Lung (tissue), 12 donors: ENCODE results near the gene BAG1. TPM values are rescaled to one million over a fixed set of nuclear protein-coding genes. Genes with fewer than 3 reads are reported as not detected.

Source experiments
- ATAC-seq: fragments of 200-7000 bp; cut with Tn5 transposase; one replicate; pipeline ENCODE4 v1.9.1; 2020; ENCODE audit warnings: moderate number of reproducible peaks; ENCODE audit not compliant: insufficient read depth, low FRiP score
- DNase-seq, 3 donors: peaks; one replicate each; pipeline ENCODE4 v3.0.0-alpha.2; 2013 to 2017
- H3K27ac ChIP-seq, 2 donors: one replicate each; pipeline ENCODE4 v1.5.1; 2013; ENCODE audit warnings: mild to moderate bottlenecking in 2 of 2, moderate library complexity in 2 of 2, control low read depth in 1 of 2, inconsistent platforms in 1 of 2, low read depth in 1 of 2, low read length in 1 of 2
- H3K27me3 ChIP-seq, 3 donors: one replicate each; pipeline ENCODE4 v1.5.1; 2013; ENCODE audit warnings: low read length in 2 of 3; ENCODE audit not compliant: control insufficient read depth in 3 of 3, insufficient read depth in 3 of 3
- H3K36me3 ChIP-seq, 4 donors: one replicate each; pipeline ENCODE4 v1.5.1; 2013; ENCODE audit warnings: low read length in 4 of 4, mild to moderate bottlenecking in 1 of 4, moderate library complexity in 1 of 4; ENCODE audit not compliant: control insufficient read depth in 4 of 4, insufficient read depth in 4 of 4
- H3K4me1 ChIP-seq, 5 donors: one replicate each; pipeline ENCODE4 v1.5.1; 2013; ENCODE audit warnings: low read length in 5 of 5, mild to moderate bottlenecking in 2 of 5, moderate library complexity in 1 of 5; ENCODE audit not compliant: control insufficient read depth in 5 of 5, insufficient read depth in 5 of 5
- H3K4me3 ChIP-seq: one replicate; pipeline ENCODE4 v1.5.1; 2013; ENCODE audit warnings: mild to moderate bottlenecking, control low read depth, moderate library complexity
- H3K9ac ChIP-seq, 2 donors: one replicate each; pipeline ENCODE4 v1.5.1; 2013; ENCODE audit warnings: low read length in 2 of 2, control low read depth in 1 of 2; ENCODE audit not compliant: insufficient read depth in 1 of 2
- H3K9me3 ChIP-seq, 4 donors: one replicate each; pipeline ENCODE4 v1.5.1; 2013; ENCODE audit warnings: low read length in 3 of 4, mild to moderate bottlenecking in 1 of 4, moderate library complexity in 1 of 4; ENCODE audit not compliant: control insufficient read depth in 4 of 4, insufficient read depth in 3 of 4
- CTCF ChIP-seq: IDR thresholded peaks from 2 replicates; pipeline ENCODE4 v1.5.1; 2012; ENCODE audit warnings: mild to moderate bottlenecking; ENCODE audit errors: control extremely low read depth, extremely low read depth
- WGBS, 2 donors: extraction: QIAGEN DNeasy Blood & Tissue Kit; methylation state at CpG; one replicate each; pipeline ENCODE4 v1.1.7; 2013; 5-methylcytosine and 5-hydroxymethylcytosine counted together
- polyA plus RNA-seq, 2 donors: library from polyadenylated mRNA; stranded (reverse); fragments of 200-250 nt; gene quantifications; one replicate each; pipeline ENCODE4 v1.2.1, GENCODE V29; 2013
- total RNA-seq, 2 donors: library from RNA; depleted of rRNA in 1 of 2; stranded (reverse); fragments of >200 nt in 1 of 2; gene quantifications; one replicate each; pipeline ENCODE4 v1.2.1, GENCODE V29; 2014 to 2021
- donor health status: control.
- donor health status: control.
- donor health status: Bipolar disorder and iron deficiency.
- donor health status: healthy.
- donor health status: DM: yes; HTN: yes; CAD: no.

The BAG1 gene
- total and polyA plus RNA-seq, 4 donors, result 84.1 to 135 (median 106) TPM

GRCh38 chr9:33239921-33240320, 24.6 kb downstream of the BAG1 start, which contains the start of gene SPINK4:
SPINK4 (plus strand) TSS chr9:33240167; CDS start chr9:33240209, 42 bp downstream.
- WGBS, 2 donors, result 38 to 48% methylated on average over 7 of the region's 7 CpGs

GRCh38 chr9:33236571-33236970, 27.9 kb downstream of the BAG1 start:
- Histone ChIP-seq H3K9me3 (no peaks in the 10 kb centered on the region), H3K27ac (no peak overlapping the region), H3K4me1 (peaks cover 0 to 15% (median 3%) of the 10 kb centered on the region in 5 donors), H3K9ac (no peak overlapping the region), H3K27me3 (peaks cover 0 to 26% (median 0%) of the 10 kb centered on the region in 3 donors), H3K4me3 (no peak overlapping the region), H3K36me3 (no peaks in the 10 kb centered on the region)
- WGBS, 2 donors, result 78 to 84% methylated on average over 3 of the region's 3 CpGs
- ATAC-seq (no peak), DNase-seq (no peak)
- TF ChIP-seq CTCF, result no peak

More at GRCh38 chr9:33239921-33240320, 24.6 kb downstream of the BAG1 start, which contains the start of gene SPINK4:
- Histone ChIP-seq H3K9ac (peak within 1 kb of the TSS in 1 of 2 donors; percentile 11), H3K36me3 (no peaks in the 10 kb centered on the region), H3K27me3 (peaks cover 0 to 25% (median 0%) of the 10 kb centered on the region in 3 donors), H3K27ac (no peak within 1 kb of the TSS), H3K9me3 (no peaks in the 10 kb centered on the region), H3K4me3 (no peak within 1 kb of the TSS), H3K4me1 (peaks cover 0 to 13% (median 3%) of the 10 kb centered on the region in 5 donors)
- DNase-seq (peak; percentile 46 to 74 (median 58)), ATAC-seq (no peak)
- TF ChIP-seq CTCF, result no peak

GRCh38 chr9:33234511-33235467, 29.7 kb downstream of the BAG1 start:
- peaks cover 0 to 9% (median 3%) of the 10 kb centered on the region in 5 donors for H3K4me1 ChIP-seq

More at GRCh38 chr9:33234511-33235467, 29.7 kb downstream of the BAG1 start:
- 79 to 80% methylated on average over 9 of the region's 9 CpGs for WGBS, 2 donors
- Histone ChIP-seq H3K9ac (no peak overlapping the region), H3K9me3 (no peaks in the 10 kb centered on the region), H3K27me3 (peaks cover 0 to 21% (median 0%) of the 10 kb centered on the region in 3 donors), H3K27ac (peak overlapping the region in 1 of 2 donors; percentile 2), H3K4me3 (no peak overlapping the region), H3K36me3 (no peaks in the 10 kb centered on the region)
- TF ChIP-seq CTCF, result no peak
- no peak for DNase-seq
- ATAC-seq, result no peak
